Tibial artery (tissue), 4 donors: Measurements from ENCODE around the gene USP10.

ENCODE experiments used
- DNase-seq, 2 donors: peaks; one replicate each; pipeline ENCODE4 v3.0.0-alpha.2; 2019
- H3K27ac ChIP-seq, 2 donors: fragments of 200-600 bp; sonication (generic) in 1 of 2; 1 replicate in 1 of 2; 2 replicates in 1 of 2; pipeline ENCODE4 v1.5.1; 2018 to 2019; ENCODE audit warnings: mild to moderate bottlenecking in 1 of 2
- H3K27me3 ChIP-seq, 2 donors: fragments of 200-600 bp; sonication (generic) in 1 of 2; one replicate each; pipeline versions ENCODE4 v1.5.1 to v1.6.0; 2016 to 2019
- H3K36me3 ChIP-seq, 3 donors: fragments of 200-600 bp; sonication (generic) in 2 of 3; one replicate each; pipeline ENCODE4 v1.5.1; 2016 to 2019; ENCODE audit warnings: mild to moderate bottlenecking in 2 of 3
- H3K4me1 ChIP-seq, 4 donors: fragments of 200-600 bp; sonication (generic) in 2 of 4; 1 replicate in 3 of 4; 2 replicates in 1 of 4; pipeline ENCODE4 v1.5.1; 2016 to 2019
- H3K4me3 ChIP-seq, 2 donors: fragments of 200-600 bp; sonication (generic) in 1 of 2; 1 replicate in 1 of 2; 2 replicates in 1 of 2; pipeline ENCODE4 v1.5.1; 2018 to 2019; ENCODE audit warnings: mild to moderate bottlenecking in 2 of 2
- H3K9me3 ChIP-seq, 3 donors: fragments of 200-600 bp; sonication (generic) in 1 of 3; one replicate each; pipeline ENCODE4 v1.5.1; 2016 to 2019
- CTCF ChIP-seq, 2 experiments: fragments of 200-600 bp in 1 of 2; fragments of 450-650 bp in 1 of 2; IDR thresholded peaks; one replicate each; pipeline ENCODE4 v1.5.1; 2017 to 2019; ENCODE audit warnings: antibody characterized with exemption in 2 of 2, mild to moderate bottlenecking in 1 of 2, moderate library complexity in 1 of 2
- intact Hi-C: fragments of 100-400 bp; cut with DNase I; formaldehyde crosslinking; loops from one replicate; pipeline ENCODE4 v1.15.0; 2023; ENCODE audit warnings: low total_unique reads

The USP10 gene

GRCh38 chr16:84820771-84821170 lies 121.0 kb downstream of the USP10 start:
- Histone ChIP-seq H3K27me3 (peaks cover 0 to 10% of the 10 kb centered on the region in 2 donors), H3K9me3 (no peaks in the 10 kb centered on the region), H3K4me3 (peak overlapping the region; percentile 53 to 56), H3K4me1 (peaks cover 0 to 23% (median 15%) of the 10 kb centered on the region in 4 donors), H3K27ac (peak overlapping the region; percentile 30 to 42), H3K36me3 (no peaks in the 10 kb centered on the region)
- no peak for TF ChIP-seq CTCF (IDR thresholded peaks at IDR 0.05)
- intact Hi-C loops, result no loop called here
- DNase-seq, result no peak

GRCh38 chr16:84821179-84821578 lies 121.4 kb downstream of the USP10 start:
- peaks cover 0 to 10% of the 10 kb centered on the region in 2 donors for H3K27me3 ChIP-seq
- peak overlapping the region; percentile 53 to 56 for H3K4me3 ChIP-seq
- intact Hi-C loops, result no loop called here
- peak overlapping the region; percentile 30 to 42 for H3K27ac ChIP-seq
- DNase-seq, result no peak
- H3K4me1 ChIP-seq, result peaks cover 0 to 27% (median 15%) of the 10 kb centered on the region in 4 donors
- no peaks in the 10 kb centered on the region for H3K36me3 ChIP-seq
- H3K9me3 ChIP-seq, result no peaks in the 10 kb centered on the region
- TF ChIP-seq CTCF (IDR thresholded peaks at IDR 0.05), result no peak

- peaks cover 0 to 10% of the 10 kb centered on the region in 2 donors for H3K27me3 ChIP-seq
- no peaks in the 10 kb centered on the region for H3K36me3 ChIP-seq
- H3K4me3 ChIP-seq, result peak overlapping the region; percentile 53 to 56
- peaks cover 0 to 35% (median 15%) of the 10 kb centered on the region in 4 donors for H3K4me1 ChIP-seq
- TF ChIP-seq CTCF (IDR thresholded peaks at IDR 0.05), result no peak
- DNase-seq, result no peak
- H3K9me3 ChIP-seq, result no peaks in the 10 kb centered on the region
- intact Hi-C loops, result no loop called here
- peak overlapping the region; percentile 30 to 52 for H3K27ac ChIP-seq
Observed at GRCh38 chr16:84821728-84822689, 122.2 kb downstream of the USP10 start.

- Histone ChIP-seq H3K27me3 (peaks cover 0 to 10% of the 10 kb centered on the region in 2 donors), H3K4me1 (peaks cover 0 to 43% (median 15%) of the 10 kb centered on the region in 4 donors), H3K36me3 (no peaks in the 10 kb centered on the region), H3K9me3 (no peaks in the 10 kb centered on the region), H3K4me3 (peak overlapping the region; percentile 53 to 56), H3K27ac (peak overlapping the region; percentile 4 to 52)
- DNase-seq, result no peak
- no peak for TF ChIP-seq CTCF (IDR thresholded peaks at IDR 0.05)
- intact Hi-C loops, result no loop called here
Observed at GRCh38 chr16:84822990-84823389, 123.2 kb downstream of the USP10 start.

- H3K4me3 ChIP-seq, result no peak overlapping the region
- peak; percentile 78 to 81 for DNase-seq
- H3K4me1 ChIP-seq, result peaks cover 0 to 48% (median 15%) of the 10 kb centered on the region in 4 donors
- H3K9me3 ChIP-seq, result no peaks in the 10 kb centered on the region
- no peak for TF ChIP-seq CTCF (IDR thresholded peaks at IDR 0.05)
- peak overlapping the region in 1 of 2 donors; percentile 52 for H3K27ac ChIP-seq
- no peaks in the 10 kb centered on the region for H3K36me3 ChIP-seq
- intact Hi-C loops, result no loop called here
- peaks cover 0 to 10% of the 10 kb centered on the region in 2 donors for H3K27me3 ChIP-seq
Observed at GRCh38 chr16:84823484-84823883, 123.7 kb downstream of the USP10 start.
